Trophoblast cell (in vitro differentiated cells and primary cell): ENCODE results near the gene BPIFB3.

Experiments used
- DNase-seq, 2 donors: peaks; one replicate each; pipeline ENCODE4 v3.0.0-alpha.2; 2016
- H2AFZ ChIP-seq: 2 replicates; pipeline ENCODE4 v1.6.1; 2013; ENCODE audit warnings: low read length, moderate library complexity, mild to moderate bottlenecking; ENCODE audit not compliant: insufficient read depth, poor library complexity
- H2AK5ac ChIP-seq: 2 replicates; pipeline ENCODE4 v1.6.1; 2013; ENCODE audit warnings: mild to moderate bottlenecking, low read length
- H2BK120ac ChIP-seq: 2 replicates; pipeline ENCODE4 v1.6.1; 2013; ENCODE audit warnings: low read length, mild to moderate bottlenecking, moderate library complexity; ENCODE audit not compliant: insufficient read depth, poor library complexity
- H2BK12ac ChIP-seq: 2 replicates; pipeline ENCODE4 v1.6.1; 2013; ENCODE audit warnings: mild to moderate bottlenecking, low read length, moderate library complexity
- H2BK5ac ChIP-seq: 2 replicates; pipeline ENCODE4 v1.6.1; 2013; ENCODE audit warnings: low read length, low read depth, moderate library complexity, mild to moderate bottlenecking; ENCODE audit not compliant: poor library complexity
- H3K14ac ChIP-seq: 2 replicates; pipeline ENCODE4 v1.6.1; 2013; ENCODE audit warnings: mild to moderate bottlenecking, low read length
- H3K18ac ChIP-seq: 2 replicates; pipeline ENCODE4 v1.6.1; 2013; ENCODE audit warnings: mild to moderate bottlenecking, low read length
- H3K23ac ChIP-seq: 2 replicates; pipeline ENCODE4 v1.6.1; 2013; ENCODE audit warnings: low read length
- H3K27ac ChIP-seq: 2 replicates; pipeline ENCODE4 v1.5.1; 2013; ENCODE audit warnings: low read depth, mild to moderate bottlenecking, inconsistent platforms, low read length, moderate library complexity
- H3K27me3 ChIP-seq: 2 replicates; pipeline ENCODE4 v1.6.1; 2013; ENCODE audit warnings: inconsistent platforms, mild to moderate bottlenecking, low read length, moderate library complexity; ENCODE audit not compliant: insufficient read depth
- H3K36me3 ChIP-seq, 2 experiments: 1 replicate in 1 of 2; 2 replicates in 1 of 2; pipeline ENCODE4 v1.6.1; 2013; ENCODE audit warnings: low read length in 2 of 2, mild to moderate bottlenecking in 2 of 2, moderate library complexity in 1 of 2; ENCODE audit not compliant: insufficient read depth in 2 of 2, control insufficient read depth in 1 of 2
- H3K4ac ChIP-seq: 2 replicates; pipeline ENCODE4 v1.6.1; 2013; ENCODE audit warnings: low read depth, mild to moderate bottlenecking, low read length, moderate library complexity
- H3K4me1 ChIP-seq, 2 experiments: 1 replicate in 1 of 2; 2 replicates in 1 of 2; pipeline ENCODE4 v1.6.1; 2013; ENCODE audit warnings: low read length in 2 of 2, mild to moderate bottlenecking in 2 of 2, moderate library complexity in 1 of 2; ENCODE audit not compliant: insufficient read depth in 2 of 2, control insufficient read depth in 1 of 2
- H3K4me2 ChIP-seq: 2 replicates; pipeline ENCODE4 v1.6.1; 2013; ENCODE audit warnings: inconsistent platforms, mild to moderate bottlenecking, low read length, moderate library complexity
- H3K4me3 ChIP-seq: 2 replicates; pipeline ENCODE4 v1.5.1; 2013; ENCODE audit warnings: mild to moderate bottlenecking, low read depth, low read length, inconsistent platforms
- H3K79me1 ChIP-seq: one replicate; pipeline ENCODE4 v1.6.1; 2013; ENCODE audit warnings: low read length
- H3K79me2 ChIP-seq: 2 replicates; pipeline ENCODE4 v1.6.1; 2013; ENCODE audit warnings: low read length, mild to moderate bottlenecking; ENCODE audit not compliant: control insufficient read depth, insufficient read depth, poor library complexity
- H3K9ac ChIP-seq: 2 replicates; pipeline ENCODE4 v1.6.1; 2013; ENCODE audit warnings: mild to moderate bottlenecking, low read length
- H3K9me3 ChIP-seq: 2 replicates; pipeline ENCODE4 v1.6.1; 2013; ENCODE audit warnings: low read depth, mild to moderate bottlenecking, control low read depth, inconsistent platforms, low read length; ENCODE audit not compliant: insufficient read depth
- H4K12ac ChIP-seq: 2 replicates; pipeline ENCODE4 v1.6.1; 2013; ENCODE audit warnings: low read depth, mild to moderate bottlenecking, low read length, moderate library complexity
- H4K8ac ChIP-seq: 2 replicates; pipeline ENCODE4 v1.6.1; 2013; ENCODE audit warnings: low read depth, mild to moderate bottlenecking, low read length, moderate library complexity
- H4K91ac ChIP-seq: one replicate; pipeline ENCODE4 v1.6.1; 2013; ENCODE audit warnings: low read depth, mild to moderate bottlenecking, low read length, moderate library complexity
- WGBS: extraction: QIAGEN DNeasy Blood & Tissue Kit; methylation state at CpG from one replicate; pipeline ENCODE4 v1.1.7; 2013; ENCODE audit warnings: missing lambda C conversion rate; ENCODE audit not compliant: insufficient read length, insufficient coverage; ENCODE audit errors: extremely low coverage; 5-methylcytosine and 5-hydroxymethylcytosine counted together

BPIFB3 gene

DNA sequence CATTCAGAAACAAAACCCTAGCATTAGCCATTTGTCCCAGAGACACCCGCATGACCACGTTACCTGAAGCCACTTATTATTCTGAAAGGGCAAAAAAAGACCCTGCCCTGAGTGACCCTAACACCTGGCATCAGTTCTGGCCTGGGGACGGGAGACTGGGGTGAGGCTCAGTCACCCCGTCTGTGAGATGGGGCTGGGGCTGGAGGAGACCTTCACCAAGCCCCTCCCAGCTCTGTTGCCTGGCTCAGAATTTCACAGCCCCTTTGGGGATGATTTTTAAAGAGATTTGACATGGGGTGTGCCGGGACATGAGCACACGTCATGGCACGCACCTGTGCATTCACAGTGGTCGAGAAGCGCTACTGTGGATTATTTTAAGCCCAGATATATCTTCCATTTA, 23.6 kb upstream of the BPIFB3 start:
- Histone ChIP-seq H3K4me2 (no peak overlapping the region), H3K27me3 (no peaks in the 10 kb centered on the region), H3K9ac (no peak overlapping the region), H2AFZ (no peak overlapping the region), H3K14ac (no peak overlapping the region), H3K4me3 (no peak overlapping the region), H3K4ac (no peak overlapping the region), H4K12ac (no peak overlapping the region), H3K27ac (no peak overlapping the region), H3K36me3 (no peaks in the 10 kb centered on the region), H2AK5ac (no peak overlapping the region), H2BK120ac (no peak overlapping the region), H4K8ac (no peak overlapping the region), H3K4me1 (no peaks in the 10 kb centered on the region), H4K91ac (no peak overlapping the region), H3K79me2 (no peaks in the 10 kb centered on the region), H2BK5ac (no peak overlapping the region), H3K9me3 (no peaks in the 10 kb centered on the region), H3K79me1 (no peaks in the 10 kb centered on the region), H3K23ac (no peak overlapping the region), H3K18ac (no peak overlapping the region), H2BK12ac (no peak overlapping the region)
- no peak for DNase-seq
- no CpG with 5 or more reads among the region's 9 CpGs for WGBS

DNA sequence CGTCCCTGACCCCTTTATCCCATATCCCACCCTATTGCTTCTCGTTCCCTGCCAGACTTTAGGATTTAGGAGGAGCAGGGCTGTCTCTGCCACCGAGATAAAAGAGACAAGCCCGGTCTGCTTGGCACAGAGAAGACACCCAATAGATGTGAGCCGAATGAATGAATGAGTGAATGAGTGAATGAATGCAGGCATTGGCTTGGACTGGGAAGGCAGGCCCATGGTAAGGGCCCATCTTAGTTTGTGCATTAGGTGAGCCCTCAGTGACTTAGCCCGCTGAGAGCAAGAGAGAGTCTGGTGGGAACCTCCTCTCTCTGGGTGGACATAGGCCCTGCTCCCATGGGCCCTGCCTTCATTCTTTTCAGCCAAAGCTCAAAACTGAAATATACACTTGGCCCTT, 23.1 kb upstream of the BPIFB3 start:
- no peak overlapping the region for H3K23ac ChIP-seq
- H3K27ac ChIP-seq, result no peak overlapping the region
- H2BK5ac ChIP-seq, result no peak overlapping the region
- no peak overlapping the region for H3K14ac ChIP-seq
- DNase-seq, result no peak
- H2BK12ac ChIP-seq, result no peak overlapping the region
- H2AFZ ChIP-seq, result no peak overlapping the region
- H4K91ac ChIP-seq, result no peak overlapping the region
- H3K4me1 ChIP-seq, result no peaks in the 10 kb centered on the region
- WGBS, result no CpG with 5 or more reads among the region's 6 CpGs
- no peak overlapping the region for H3K9ac ChIP-seq
- no peaks in the 10 kb centered on the region for H3K9me3 ChIP-seq
- H3K79me1 ChIP-seq, result no peaks in the 10 kb centered on the region
- no peak overlapping the region for H4K12ac ChIP-seq
- no peak overlapping the region for H3K4me3 ChIP-seq
- H3K79me2 ChIP-seq, result no peaks in the 10 kb centered on the region
- H3K18ac ChIP-seq, result no peak overlapping the region
- H3K27me3 ChIP-seq, result no peaks in the 10 kb centered on the region
- H2AK5ac ChIP-seq, result no peak overlapping the region
- H3K4ac ChIP-seq, result no peak overlapping the region
- H3K36me3 ChIP-seq, result no peaks in the 10 kb centered on the region
- no peak overlapping the region for H3K4me2 ChIP-seq
- no peak overlapping the region for H4K8ac ChIP-seq
- H2BK120ac ChIP-seq, result no peak overlapping the region

DNA sequence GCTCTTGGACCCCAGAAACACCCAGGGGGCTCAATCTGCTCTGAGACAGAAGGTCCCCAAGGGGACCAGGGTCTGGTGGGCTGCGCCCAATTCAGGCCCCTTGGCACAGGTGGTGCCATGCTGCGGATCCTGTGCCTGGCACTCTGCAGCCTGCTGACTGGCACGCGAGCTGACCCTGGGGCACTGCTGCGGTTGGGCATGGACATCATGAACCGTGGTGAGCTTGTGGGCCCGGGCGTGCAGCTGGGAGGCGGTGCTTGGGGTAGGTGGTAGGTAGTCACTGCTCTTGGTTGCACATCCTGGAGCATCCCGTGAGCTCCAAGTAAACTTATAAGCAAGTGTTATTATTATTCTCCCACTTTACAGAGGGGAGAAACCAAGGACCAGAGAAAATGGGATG, 22.2 kb upstream of the BPIFB3 start, which contains the start of gene BPIFB6:
BPIFB6 (plus strand) TSS at position 118 of the 400 bp plus-strand sequence; CDS start at position 118, 0 bp downstream.
- no peak within 1 kb of the TSS for H3K18ac ChIP-seq
- H3K79me2 ChIP-seq, result no peaks in the 10 kb centered on the region
- no peaks in the 10 kb centered on the region for H3K9me3 ChIP-seq
- no peaks in the 10 kb centered on the region for H3K4me1 ChIP-seq
- DNase-seq, result no peak
- no peak within 1 kb of the TSS for H3K27ac ChIP-seq
- H2BK5ac ChIP-seq, result no peak within 1 kb of the TSS
- no peak within 1 kb of the TSS for H3K4me3 ChIP-seq
- H3K27me3 ChIP-seq, result no peaks in the 10 kb centered on the region
- H4K8ac ChIP-seq, result no peak within 1 kb of the TSS
- H4K91ac ChIP-seq, result no peak within 1 kb of the TSS
- no peak within 1 kb of the TSS for H2AK5ac ChIP-seq
- H2BK120ac ChIP-seq, result no peak within 1 kb of the TSS
- H2AFZ ChIP-seq, result no peak within 1 kb of the TSS
- no peak within 1 kb of the TSS for H4K12ac ChIP-seq
- H2BK12ac ChIP-seq, result no peak within 1 kb of the TSS
- WGBS, result no CpG with 5 or more reads among the region's 10 CpGs
- no peak within 1 kb of the TSS for H3K4ac ChIP-seq
- H3K9ac ChIP-seq, result no peak within 1 kb of the TSS
- no peaks in the 10 kb centered on the region for H3K79me1 ChIP-seq
- H3K23ac ChIP-seq, result no peak within 1 kb of the TSS
- H3K14ac ChIP-seq, result no peak within 1 kb of the TSS
- H3K36me3 ChIP-seq, result no peaks in the 10 kb centered on the region
- H3K4me2 ChIP-seq, result no peak within 1 kb of the TSS

DNA sequence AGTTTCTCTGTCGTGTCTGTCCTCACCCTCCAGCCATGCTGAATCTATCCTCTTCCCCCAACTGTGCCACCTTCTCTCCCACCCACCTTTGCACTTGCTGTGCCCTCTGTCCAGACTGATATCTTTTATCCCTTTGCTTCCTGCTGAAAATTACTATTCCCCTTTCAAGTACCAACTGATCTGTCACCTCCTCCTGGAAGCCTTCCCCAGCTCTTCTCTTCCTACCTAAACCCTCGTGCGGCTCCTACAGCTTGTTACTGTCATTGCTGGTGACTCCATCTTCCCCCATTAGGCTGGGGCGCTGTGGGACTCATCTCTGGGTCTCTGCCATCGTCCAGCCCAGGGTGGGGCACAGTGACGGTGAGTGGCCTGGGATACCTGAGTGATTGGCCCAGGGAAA, 21.1 kb upstream of the BPIFB3 start:
- H4K8ac ChIP-seq, result no peak overlapping the region
- no peak overlapping the region for H3K4ac ChIP-seq
- no peaks in the 10 kb centered on the region for H3K27me3 ChIP-seq
- no CpG with 5 or more reads among the region's 6 CpGs for WGBS
- no peak overlapping the region for H2BK120ac ChIP-seq
- H3K18ac ChIP-seq, result no peak overlapping the region
- no peaks in the 10 kb centered on the region for H3K79me2 ChIP-seq
- no peak overlapping the region for H3K14ac ChIP-seq
- no peak overlapping the region for H3K4me2 ChIP-seq
- no peak overlapping the region for H3K23ac ChIP-seq
- H4K12ac ChIP-seq, result no peak overlapping the region
- H2AK5ac ChIP-seq, result no peak overlapping the region
- H3K4me1 ChIP-seq, result no peaks in the 10 kb centered on the region
- H4K91ac ChIP-seq, result no peak overlapping the region
- no peaks in the 10 kb centered on the region for H3K36me3 ChIP-seq
- H2BK5ac ChIP-seq, result no peak overlapping the region
- no peak overlapping the region for H3K9ac ChIP-seq
- DNase-seq, result no peak
- H3K79me1 ChIP-seq, result no peaks in the 10 kb centered on the region
- H2BK12ac ChIP-seq, result no peak overlapping the region
- no peaks in the 10 kb centered on the region for H3K9me3 ChIP-seq
- no peak overlapping the region for H3K27ac ChIP-seq
- H2AFZ ChIP-seq, result no peak overlapping the region
- no peak overlapping the region for H3K4me3 ChIP-seq
